Measurements from ENCODE around the gene ATG13. TPM values are rescaled to one million over a fixed set of nuclear protein-coding genes. Genes with fewer than 3 reads are reported as not detected.

ATG13 gene
- total and polyA plus RNA-seq, 2 of the 8 experiments (the other 6 are each of a cell fraction or from before 2014, with no cell fraction given) = 65.0 to 77.4 TPM

DNA sequence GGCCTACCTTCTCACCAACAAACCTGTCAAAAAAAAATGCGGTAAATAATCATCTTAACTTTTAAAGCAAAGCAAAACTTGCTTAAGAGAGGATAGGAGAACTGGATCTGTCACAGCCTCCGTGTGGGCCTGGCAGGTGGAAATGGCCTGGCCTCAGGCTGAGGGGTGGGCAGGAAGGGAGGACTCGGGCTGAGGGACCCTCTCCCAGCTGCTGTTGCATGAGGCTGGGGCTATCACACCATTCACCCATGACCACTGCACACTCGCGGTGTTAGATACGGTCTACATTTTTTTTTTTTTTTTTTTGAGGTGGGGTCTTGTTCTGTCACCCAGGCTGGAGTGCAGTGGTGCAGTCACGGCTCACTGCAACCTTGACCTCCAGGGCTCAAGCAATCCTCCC is 58.6 kb downstream of the ATG13 start (continued):
- no peak for TF ChIP-seq YY1 (IDR thresholded peaks at IDR 0.05; ENCODE audit: low read depth, low read length)
- no peak for TF ChIP-seq POLR2AphosphoS5 (IDR thresholded peaks at IDR 0.05; ENCODE audit: low read depth, low read length)
- TF ChIP-seq, protein P1, sequence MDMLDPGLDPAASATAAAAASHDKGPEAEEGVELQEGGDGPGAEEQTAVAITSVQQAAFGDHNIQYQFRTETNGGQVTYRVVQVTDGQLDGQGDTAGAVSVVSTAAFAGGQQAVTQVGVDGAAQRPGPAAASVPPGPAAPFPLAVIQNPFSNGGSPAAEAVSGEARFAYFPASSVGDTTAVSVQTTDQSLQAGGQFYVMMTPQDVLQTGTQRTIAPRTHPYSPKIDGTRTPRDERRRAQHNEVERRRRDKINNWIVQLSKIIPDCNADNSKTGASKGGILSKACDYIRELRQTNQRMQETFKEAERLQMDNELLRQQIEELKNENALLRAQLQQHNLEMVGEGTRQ (IDR thresholded peaks at IDR 0.05; ENCODE audit: low read length) = no peak
- TF ChIP-seq KDM4A (IDR thresholded peaks at IDR 0.05; ENCODE audit: low read depth, low read length, severe bottlenecking) = no peak
- TF ChIP-seq, protein P2, sequence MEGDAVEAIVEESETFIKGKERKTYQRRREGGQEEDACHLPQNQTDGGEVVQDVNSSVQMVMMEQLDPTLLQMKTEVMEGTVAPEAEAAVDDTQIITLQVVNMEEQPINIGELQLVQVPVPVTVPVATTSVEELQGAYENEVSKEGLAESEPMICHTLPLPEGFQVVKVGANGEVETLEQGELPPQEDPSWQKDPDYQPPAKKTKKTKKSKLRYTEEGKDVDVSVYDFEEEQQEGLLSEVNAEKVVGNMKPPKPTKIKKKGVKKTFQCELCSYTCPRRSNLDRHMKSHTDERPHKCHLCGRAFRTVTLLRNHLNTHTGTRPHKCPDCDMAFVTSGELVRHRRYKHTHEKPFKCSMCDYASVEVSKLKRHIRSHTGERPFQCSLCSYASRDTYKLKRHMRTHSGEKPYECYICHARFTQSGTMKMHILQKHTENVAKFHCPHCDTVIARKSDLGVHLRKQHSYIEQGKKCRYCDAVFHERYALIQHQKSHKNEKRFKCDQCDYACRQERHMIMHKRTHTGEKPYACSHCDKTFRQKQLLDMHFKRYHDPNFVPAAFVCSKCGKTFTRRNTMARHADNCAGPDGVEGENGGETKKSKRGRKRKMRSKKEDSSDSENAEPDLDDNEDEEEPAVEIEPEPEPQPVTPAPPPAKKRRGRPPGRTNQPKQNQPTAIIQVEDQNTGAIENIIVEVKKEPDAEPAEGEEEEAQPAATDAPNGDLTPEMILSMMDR (IDR thresholded peaks at IDR 0.05; ENCODE audit: control extremely low read depth in 1 of 3, insufficient read depth in 1 of 3, low read depth in 1 of 3, low read length in 3 of 3) = no peak

Data from H1 (cell line).